ENCODE measurements around the gene RFX1.

Gene RFX1

DNA sequence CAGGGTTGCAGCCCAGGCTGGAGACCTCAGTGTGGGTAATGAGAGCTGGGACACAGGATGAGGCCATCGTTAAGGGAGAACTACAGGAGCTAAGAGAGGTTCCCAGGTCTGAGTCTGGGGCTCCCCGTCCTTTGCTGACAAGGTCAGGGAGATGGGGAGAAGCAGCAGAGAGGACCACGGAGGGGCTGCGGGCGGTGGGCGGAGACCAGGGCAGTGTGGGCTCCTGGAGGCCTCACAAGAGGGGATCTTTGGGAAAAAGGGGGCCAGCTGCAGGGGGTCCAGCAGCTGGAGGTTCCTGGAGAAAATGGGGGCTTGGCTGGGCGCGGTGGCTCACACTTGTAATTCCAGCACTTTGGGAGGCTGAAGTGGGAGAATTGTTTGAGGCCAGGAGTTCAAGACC is 16.0 kb downstream of the RFX1 start:
- H3K4me3 ChIP-seq (ENCODE audit: low read depth, low read length), result no peak overlapping the region
- peaks cover 14% of the 10 kb centered on the region for H3K36me3 ChIP-seq (replicated peaks)
- in situ Hi-C loops (cut with HindIII; ENCODE audit: low pct_ligation_motif_present, low sequenced_read_pairs), result no loop called here
- no peak for DNase-seq
- TF ChIP-seq, protein P1, sequence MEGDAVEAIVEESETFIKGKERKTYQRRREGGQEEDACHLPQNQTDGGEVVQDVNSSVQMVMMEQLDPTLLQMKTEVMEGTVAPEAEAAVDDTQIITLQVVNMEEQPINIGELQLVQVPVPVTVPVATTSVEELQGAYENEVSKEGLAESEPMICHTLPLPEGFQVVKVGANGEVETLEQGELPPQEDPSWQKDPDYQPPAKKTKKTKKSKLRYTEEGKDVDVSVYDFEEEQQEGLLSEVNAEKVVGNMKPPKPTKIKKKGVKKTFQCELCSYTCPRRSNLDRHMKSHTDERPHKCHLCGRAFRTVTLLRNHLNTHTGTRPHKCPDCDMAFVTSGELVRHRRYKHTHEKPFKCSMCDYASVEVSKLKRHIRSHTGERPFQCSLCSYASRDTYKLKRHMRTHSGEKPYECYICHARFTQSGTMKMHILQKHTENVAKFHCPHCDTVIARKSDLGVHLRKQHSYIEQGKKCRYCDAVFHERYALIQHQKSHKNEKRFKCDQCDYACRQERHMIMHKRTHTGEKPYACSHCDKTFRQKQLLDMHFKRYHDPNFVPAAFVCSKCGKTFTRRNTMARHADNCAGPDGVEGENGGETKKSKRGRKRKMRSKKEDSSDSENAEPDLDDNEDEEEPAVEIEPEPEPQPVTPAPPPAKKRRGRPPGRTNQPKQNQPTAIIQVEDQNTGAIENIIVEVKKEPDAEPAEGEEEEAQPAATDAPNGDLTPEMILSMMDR (IDR thresholded peaks at IDR 0.05; ENCODE audit: low read depth, low read length, missing control alignments), result no peak
- no peaks in the 10 kb centered on the region for H3K27me3 ChIP-seq (replicated peaks)
- no peak overlapping the region for H3K27ac ChIP-seq

- H3K4me3 ChIP-seq (ENCODE audit: low read depth, low read length), result no peak overlapping the region
- no peak overlapping the region for H3K27ac ChIP-seq
- TF ChIP-seq, protein P1 (IDR thresholded peaks at IDR 0.05; ENCODE audit: low read depth, low read length, missing control alignments), result no peak
- in situ Hi-C loops (cut with HindIII; ENCODE audit: low pct_ligation_motif_present, low sequenced_read_pairs), result no loop called here
- DNase-seq, result no peak
- peaks cover 14% of the 10 kb centered on the region for H3K36me3 ChIP-seq (replicated peaks)
- no peaks in the 10 kb centered on the region for H3K27me3 ChIP-seq (replicated peaks)
Observed at GRCh38 chr19:13989487-13989886, 16.6 kb downstream of the RFX1 start.

- H3K27me3 ChIP-seq (replicated peaks), result no peaks in the 10 kb centered on the region
- in situ Hi-C loops (cut with HindIII; ENCODE audit: low pct_ligation_motif_present, low sequenced_read_pairs), result no loop called here
- H3K4me3 ChIP-seq (ENCODE audit: low read depth, low read length), result no peak overlapping the region
- H3K36me3 ChIP-seq (replicated peaks), result peaks cover 13% of the 10 kb centered on the region
- peak overlapping the region; percentile 30 for H3K27ac ChIP-seq
- TF ChIP-seq, protein P1 (IDR thresholded peaks at IDR 0.05; ENCODE audit: low read depth, low read length, missing control alignments), result no peak
- no peak for DNase-seq
Observed at GRCh38 chr19:13987101-13987890, 18.8 kb downstream of the RFX1 start.

GRCh38 chr19:13986348-13986904 is 19.7 kb downstream of the RFX1 start:
- DNase-seq, result peak; percentile 80
- Histone ChIP-seq H3K36me3 (replicated peaks) (peaks cover 14% of the 10 kb centered on the region), H3K4me3 (ENCODE audit: low read depth, low read length) (no peak overlapping the region), H3K27me3 (replicated peaks) (no peaks in the 10 kb centered on the region), H3K27ac (peak overlapping the region; percentile 30)
- in situ Hi-C loops (cut with HindIII; ENCODE audit: low pct_ligation_motif_present, low sequenced_read_pairs), result no loop called here
- TF ChIP-seq, protein P1 (IDR thresholded peaks at IDR 0.05; ENCODE audit: low read depth, low read length, missing control alignments), result no peak

DNA sequence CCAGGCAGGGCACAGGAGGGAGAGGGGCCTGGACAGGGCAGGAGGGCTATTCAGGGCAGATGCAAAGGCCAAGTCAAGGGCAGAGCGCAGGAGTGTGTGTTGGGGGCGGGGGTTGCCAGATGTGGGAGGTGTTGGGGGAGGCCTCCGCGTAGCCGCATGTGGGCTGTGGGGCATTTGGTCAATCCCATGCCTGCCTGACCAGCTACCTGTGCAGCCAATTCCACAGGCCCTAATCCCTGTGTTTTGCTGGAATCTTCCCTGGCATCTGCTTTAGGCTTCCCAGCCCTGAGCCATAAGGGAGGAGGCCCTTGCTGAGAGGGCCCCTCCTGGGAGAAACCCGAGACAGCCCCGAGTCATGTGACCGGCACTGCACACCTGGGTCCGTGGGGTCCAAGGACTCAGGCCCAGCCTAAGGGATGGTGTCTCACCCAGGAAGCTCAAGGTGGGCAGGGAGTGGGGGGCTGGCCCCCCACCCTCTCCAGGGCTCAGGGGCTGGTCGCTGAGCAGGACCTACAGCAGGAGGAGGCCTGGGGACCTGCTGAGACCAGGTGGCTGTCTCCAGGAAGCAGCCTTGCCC is 20.3 kb downstream of the RFX1 start:
- H3K4me3 ChIP-seq (ENCODE audit: low read depth, low read length), result no peak overlapping the region
- peak overlapping the region; percentile 17 for H3K27ac ChIP-seq
- in situ Hi-C loops (cut with HindIII; ENCODE audit: low pct_ligation_motif_present, low sequenced_read_pairs), result no loop called here
- H3K27me3 ChIP-seq (replicated peaks), result no peaks in the 10 kb centered on the region
- DNase-seq, result no peak
- TF ChIP-seq, protein P1 (IDR thresholded peaks at IDR 0.05; ENCODE audit: low read depth, low read length, missing control alignments), result no peak
- H3K36me3 ChIP-seq (replicated peaks), result peaks cover 10% of the 10 kb centered on the region
